Liver (tissue), 9 donors: ENCODE results near the gene KCNK16. TPM values are rescaled to one million over a fixed set of nuclear protein-coding genes. Genes with fewer than 3 reads are reported as not detected.

ENCODE experiments used
- DNase-seq: peaks from one replicate; pipeline ENCODE4 v3.0.0-alpha.2; 2017; ENCODE audit warnings: low spot score
- H3K27ac ChIP-seq, 2 donors: one replicate each; pipeline ENCODE4 v1.7.0; 2013; ENCODE audit warnings: inconsistent platforms in 2 of 2, low read length in 2 of 2, control low read depth in 1 of 2, low read depth in 1 of 2, mild to moderate bottlenecking in 1 of 2
- H3K27me3 ChIP-seq, 4 donors: one replicate each; pipeline versions ENCODE4 v1.6.1 to v1.7.0; 2013; ENCODE audit warnings: low read length in 3 of 4, inconsistent platforms in 1 of 4, mild to moderate bottlenecking in 1 of 4, moderate library complexity in 1 of 4; ENCODE audit not compliant: control insufficient read depth in 4 of 4, insufficient read depth in 4 of 4
- H3K36me3 ChIP-seq, 4 donors: one replicate each; pipeline versions ENCODE4 v1.6.1 to v1.7.0; 2013; ENCODE audit warnings: low read length in 3 of 4, mild to moderate bottlenecking in 3 of 4, low read depth in 1 of 4, moderate library complexity in 1 of 4; ENCODE audit not compliant: control insufficient read depth in 4 of 4, insufficient read depth in 3 of 4
- H3K4me1 ChIP-seq, 4 donors: one replicate each; pipeline versions ENCODE4 v1.6.1 to v1.7.0; 2013; ENCODE audit warnings: low read length in 3 of 4, mild to moderate bottlenecking in 3 of 4, moderate library complexity in 1 of 4; ENCODE audit not compliant: control insufficient read depth in 4 of 4, insufficient read depth in 4 of 4
- H3K4me3 ChIP-seq, 3 donors: one replicate each; pipeline versions ENCODE4 v1.6.1 to v1.7.0; 2013; ENCODE audit warnings: low read length in 3 of 3, control low read depth in 1 of 3, low read depth in 1 of 3, mild to moderate bottlenecking in 1 of 3
- H3K9ac ChIP-seq, 2 donors: one replicate each; pipeline ENCODE4 v1.7.0; 2013; ENCODE audit warnings: low read length in 2 of 2, mild to moderate bottlenecking in 2 of 2, moderate library complexity in 2 of 2, control low read depth in 1 of 2, low read depth in 1 of 2
- H3K9me3 ChIP-seq, 4 donors: one replicate each; pipeline versions ENCODE4 v1.6.1 to v1.7.0; 2013; ENCODE audit warnings: low read length in 3 of 4; ENCODE audit not compliant: control insufficient read depth in 4 of 4
- EGR1 ChIP-seq, 2 donors: IDR thresholded peaks; 2 replicates each; pipeline ENCODE4 v1.6.1; 2016 to 2018; ENCODE audit warnings: antibody characterized with exemption in 2 of 2, low read depth in 2 of 2
- FOXA1 ChIP-seq: IDR thresholded peaks from 2 replicates; pipeline ENCODE4 v1.6.1; 2016; ENCODE audit warnings: antibody characterized with exemption
- FOXA2 ChIP-seq: IDR thresholded peaks from 2 replicates; pipeline ENCODE4 v1.6.1; 2016; ENCODE audit warnings: antibody characterized with exemption
- HNF4A ChIP-seq, 2 donors: conservative IDR thresholded peaks; 2 replicates each; pipeline ENCODE4 v1.6.1; 2016; ENCODE audit warnings: antibody characterized with exemption in 2 of 2, mild to moderate bottlenecking in 2 of 2
- HNF4G ChIP-seq: IDR thresholded peaks from 2 replicates; pipeline ENCODE4 v1.6.1; 2016; ENCODE audit warnings: antibody characterized with exemption
- NR2F2 ChIP-seq: IDR thresholded peaks from 2 replicates; pipeline ENCODE4 v1.6.1; 2016; ENCODE audit warnings: antibody characterized with exemption
- RAD21 ChIP-seq, 2 donors: IDR thresholded peaks; 2 replicates each; pipeline ENCODE4 v1.6.1; 2016; ENCODE audit warnings: antibody characterized with exemption in 2 of 2, mild to moderate bottlenecking in 2 of 2
- RXRA ChIP-seq, 2 donors: IDR thresholded peaks; 2 replicates each; pipeline ENCODE4 v1.6.1; 2017 to 2018; ENCODE audit warnings: antibody characterized with exemption in 2 of 2, mild to moderate bottlenecking in 1 of 2
- SP1 ChIP-seq: IDR thresholded peaks from 2 replicates; pipeline ENCODE4 v1.6.1; 2018; ENCODE audit warnings: antibody characterized with exemption, mild to moderate bottlenecking
- TAF1 ChIP-seq: conservative IDR thresholded peaks from 2 replicates; pipeline ENCODE4 v1.6.1; 2016; ENCODE audit warnings: antibody characterized with exemption, mild to moderate bottlenecking
- YY1 ChIP-seq: IDR thresholded peaks from 2 replicates; pipeline ENCODE4 v1.6.1; 2016; ENCODE audit warnings: antibody characterized with exemption, mild to moderate bottlenecking
- WGBS: extraction: QIAGEN DNeasy Blood & Tissue Kit; methylation state at CpG from one replicate; pipeline ENCODE4 v1.1.7; 2013; 5-methylcytosine and 5-hydroxymethylcytosine counted together
- polyA plus RNA-seq, 2 donors: library from polyadenylated mRNA; stranded (reverse) in 1 of 2; unstranded in 1 of 2; fragments of 200-250 nt in 1 of 2; fragments of >200 nt in 1 of 2; fragmentation: Nextera tagmentation in 1 of 2; extraction: Ambion mirVana in 1 of 2; gene quantifications; one replicate each; pipeline versions ENCODE4 v1.2.1 to v1.2.3, GENCODE V29; 2013 to 2015
- total RNA-seq, 2 donors: library from RNA; depleted of rRNA; stranded (reverse); fragments of >200 nt; gene quantifications; one replicate each; pipeline ENCODE4 v1.2.3, GENCODE V29; 2014
- TF ChIP-seq, protein P1 (sequence below): IDR thresholded peaks from 2 replicates; pipeline ENCODE4 v1.6.1; 2016; ENCODE audit warnings: antibody characterized with exemption, mild to moderate bottlenecking
- TF ChIP-seq, protein P2 (sequence below): IDR thresholded peaks from 2 replicates; pipeline ENCODE4 v1.6.1; 2016; ENCODE audit warnings: antibody characterized with exemption
- TF ChIP-seq, protein P3 (sequence below): IDR thresholded peaks from 2 replicates; pipeline ENCODE4 v1.6.1; 2016; ENCODE audit warnings: antibody characterized with exemption
- TF ChIP-seq, protein P4 (sequence below): IDR thresholded peaks from 2 replicates; pipeline ENCODE4 v1.6.1; 2016; ENCODE audit warnings: antibody characterized with exemption
- donor health status: healthy.
- donor health status: healthy.
- donor health status: healthy.
- donor health status: healthy.
- donor health status: healthy.

Gene KCNK16
- total and polyA plus RNA-seq, 4 donors = not detected

DNA sequence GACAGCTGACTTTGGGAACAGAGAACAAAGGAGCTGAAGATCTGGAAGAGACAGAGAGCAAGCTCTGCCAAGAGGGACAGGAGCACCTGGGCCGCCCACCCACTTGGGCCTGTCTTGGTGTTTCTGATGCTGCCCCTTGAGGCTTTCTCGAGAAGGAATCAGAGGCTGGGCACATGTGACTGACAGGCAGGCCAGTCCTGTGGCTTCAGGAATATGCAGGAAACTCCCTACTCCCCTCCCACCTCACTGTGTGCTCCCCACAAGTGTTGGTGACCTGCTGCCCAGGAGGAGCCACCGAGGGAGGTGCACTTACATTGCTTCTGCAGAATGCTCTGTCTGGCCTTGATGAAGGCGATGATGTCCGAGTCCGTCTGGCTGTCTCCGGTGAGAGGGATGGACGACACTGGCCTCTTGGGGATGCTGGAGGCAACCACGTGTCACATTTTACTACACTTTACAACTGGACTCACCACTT, 20.9 kb upstream of the KCNK16 start (continued):
- TF ChIP-seq, protein P1, sequence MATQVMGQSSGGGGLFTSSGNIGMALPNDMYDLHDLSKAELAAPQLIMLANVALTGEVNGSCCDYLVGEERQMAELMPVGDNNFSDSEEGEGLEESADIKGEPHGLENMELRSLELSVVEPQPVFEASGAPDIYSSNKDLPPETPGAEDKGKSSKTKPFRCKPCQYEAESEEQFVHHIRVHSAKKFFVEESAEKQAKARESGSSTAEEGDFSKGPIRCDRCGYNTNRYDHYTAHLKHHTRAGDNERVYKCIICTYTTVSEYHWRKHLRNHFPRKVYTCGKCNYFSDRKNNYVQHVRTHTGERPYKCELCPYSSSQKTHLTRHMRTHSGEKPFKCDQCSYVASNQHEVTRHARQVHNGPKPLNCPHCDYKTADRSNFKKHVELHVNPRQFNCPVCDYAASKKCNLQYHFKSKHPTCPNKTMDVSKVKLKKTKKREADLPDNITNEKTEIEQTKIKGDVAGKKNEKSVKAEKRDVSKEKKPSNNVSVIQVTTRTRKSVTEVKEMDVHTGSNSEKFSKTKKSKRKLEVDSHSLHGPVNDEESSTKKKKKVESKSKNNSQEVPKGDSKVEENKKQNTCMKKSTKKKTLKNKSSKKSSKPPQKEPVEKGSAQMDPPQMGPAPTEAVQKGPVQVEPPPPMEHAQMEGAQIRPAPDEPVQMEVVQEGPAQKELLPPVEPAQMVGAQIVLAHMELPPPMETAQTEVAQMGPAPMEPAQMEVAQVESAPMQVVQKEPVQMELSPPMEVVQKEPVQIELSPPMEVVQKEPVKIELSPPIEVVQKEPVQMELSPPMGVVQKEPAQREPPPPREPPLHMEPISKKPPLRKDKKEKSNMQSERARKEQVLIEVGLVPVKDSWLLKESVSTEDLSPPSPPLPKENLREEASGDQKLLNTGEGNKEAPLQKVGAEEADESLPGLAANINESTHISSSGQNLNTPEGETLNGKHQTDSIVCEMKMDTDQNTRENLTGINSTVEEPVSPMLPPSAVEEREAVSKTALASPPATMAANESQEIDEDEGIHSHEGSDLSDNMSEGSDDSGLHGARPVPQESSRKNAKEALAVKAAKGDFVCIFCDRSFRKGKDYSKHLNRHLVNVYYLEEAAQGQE = no peak
- TF ChIP-seq SP1 (no peak), YY1 (no peak)

DNA sequence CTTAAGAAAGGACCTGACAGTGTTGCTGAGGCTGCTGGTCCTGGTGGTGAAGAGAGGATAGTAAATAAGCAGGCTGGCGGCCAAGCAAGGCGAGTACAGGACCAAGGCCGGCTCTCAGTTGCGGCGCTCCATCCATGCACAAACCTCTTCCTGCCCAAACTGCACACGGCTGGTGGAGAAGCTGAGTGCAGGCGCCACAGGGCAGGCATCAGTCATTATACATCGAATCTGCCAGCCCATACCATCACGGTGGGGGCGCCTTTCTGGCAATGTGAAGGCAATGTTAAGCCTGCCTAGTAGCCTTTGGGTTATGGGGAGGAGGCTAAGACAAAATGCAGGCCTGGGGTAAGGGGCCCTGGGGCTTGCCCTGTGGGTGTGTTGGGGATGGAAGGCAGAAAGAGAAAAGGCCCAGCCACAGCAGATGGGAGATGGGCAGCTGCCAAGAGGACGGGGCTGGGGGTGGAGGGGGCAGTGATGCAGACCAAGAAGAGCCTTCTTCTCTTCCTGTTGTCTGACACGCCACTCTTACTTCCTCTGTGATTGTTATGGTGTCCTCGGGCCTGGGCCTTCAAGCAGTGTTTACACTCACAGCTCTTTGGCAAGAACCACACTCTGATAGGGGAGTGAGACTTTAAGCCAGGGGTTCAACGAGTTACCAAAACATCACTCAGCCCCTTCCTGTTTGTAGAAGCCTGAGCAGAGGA, 20.3 kb upstream of the KCNK16 start:
- TF ChIP-seq TAF1 = no peak
- no peak for TF ChIP-seq RXRA (IDR thresholded peaks at IDR 0.05)
- no peak for TF ChIP-seq FOXA2
- no peak for TF ChIP-seq HNF4A (conservative IDR thresholded peaks at IDR 0.05)
- TF ChIP-seq, protein P2, sequence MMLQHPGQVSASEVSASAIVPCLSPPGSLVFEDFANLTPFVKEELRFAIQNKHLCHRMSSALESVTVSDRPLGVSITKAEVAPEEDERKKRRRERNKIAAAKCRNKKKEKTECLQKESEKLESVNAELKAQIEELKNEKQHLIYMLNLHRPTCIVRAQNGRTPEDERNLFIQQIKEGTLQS = no peak
- TF ChIP-seq, protein P3, sequence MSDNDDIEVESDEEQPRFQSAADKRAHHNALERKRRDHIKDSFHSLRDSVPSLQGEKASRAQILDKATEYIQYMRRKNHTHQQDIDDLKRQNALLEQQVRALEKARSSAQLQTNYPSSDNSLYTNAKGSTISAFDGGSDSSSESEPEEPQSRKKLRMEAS = no peak
- no peak for TF ChIP-seq FOXA1
- no peak for TF ChIP-seq EGR1 (IDR thresholded peaks at IDR 0.05; ENCODE audit: low read depth in 2 of 2)
- TF ChIP-seq YY1 = no peak
- no peak for TF ChIP-seq HNF4G
- TF ChIP-seq, protein P1 = no peak
- H3K27ac ChIP-seq = no peak overlapping the region
- no peak overlapping the region for H3K4me3 ChIP-seq
- 74% methylated on average over 14 of the region's 14 CpGs for WGBS
- no peak for DNase-seq
- no peaks in the 10 kb centered on the region for H3K27me3 ChIP-seq
- no peak overlapping the region for H3K9ac ChIP-seq
- H3K9me3 ChIP-seq = no peaks in the 10 kb centered on the region
- H3K4me1 ChIP-seq = no peaks in the 10 kb centered on the region
- H3K36me3 ChIP-seq = no peaks in the 10 kb centered on the region

DNA sequence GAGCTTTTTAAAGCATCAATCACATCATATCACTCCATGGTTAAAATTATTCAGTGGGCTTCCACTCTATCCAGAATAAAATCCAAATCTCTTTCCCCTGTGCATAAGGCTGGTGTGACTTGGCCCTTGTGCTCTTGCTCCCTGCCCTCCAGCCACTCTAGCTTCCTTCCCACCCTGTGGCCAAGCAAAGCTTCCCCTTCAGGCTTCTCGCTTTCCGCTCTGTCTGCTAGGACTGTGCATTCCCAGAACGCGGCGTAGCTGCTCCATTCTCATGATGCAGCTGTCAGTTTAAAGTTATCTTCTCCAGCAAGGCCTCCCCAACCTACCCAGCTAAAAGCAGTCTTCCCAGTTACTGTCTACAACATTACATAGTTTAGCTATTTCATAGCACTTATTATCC, 19.4 kb upstream of the KCNK16 start:
- TF ChIP-seq YY1 = no peak
- no peak for TF ChIP-seq RXRA (IDR thresholded peaks at IDR 0.05)
- TF ChIP-seq HNF4G = no peak
- TF ChIP-seq FOXA1 = no peak
- TF ChIP-seq EGR1 (IDR thresholded peaks at IDR 0.05; ENCODE audit: low read depth in 2 of 2) = no peak
- TF ChIP-seq, protein P1 = no peak
- no peak for TF ChIP-seq RAD21 (IDR thresholded peaks at IDR 0.05)
- TF ChIP-seq FOXA2 = no peak
- TF ChIP-seq, protein P4, sequence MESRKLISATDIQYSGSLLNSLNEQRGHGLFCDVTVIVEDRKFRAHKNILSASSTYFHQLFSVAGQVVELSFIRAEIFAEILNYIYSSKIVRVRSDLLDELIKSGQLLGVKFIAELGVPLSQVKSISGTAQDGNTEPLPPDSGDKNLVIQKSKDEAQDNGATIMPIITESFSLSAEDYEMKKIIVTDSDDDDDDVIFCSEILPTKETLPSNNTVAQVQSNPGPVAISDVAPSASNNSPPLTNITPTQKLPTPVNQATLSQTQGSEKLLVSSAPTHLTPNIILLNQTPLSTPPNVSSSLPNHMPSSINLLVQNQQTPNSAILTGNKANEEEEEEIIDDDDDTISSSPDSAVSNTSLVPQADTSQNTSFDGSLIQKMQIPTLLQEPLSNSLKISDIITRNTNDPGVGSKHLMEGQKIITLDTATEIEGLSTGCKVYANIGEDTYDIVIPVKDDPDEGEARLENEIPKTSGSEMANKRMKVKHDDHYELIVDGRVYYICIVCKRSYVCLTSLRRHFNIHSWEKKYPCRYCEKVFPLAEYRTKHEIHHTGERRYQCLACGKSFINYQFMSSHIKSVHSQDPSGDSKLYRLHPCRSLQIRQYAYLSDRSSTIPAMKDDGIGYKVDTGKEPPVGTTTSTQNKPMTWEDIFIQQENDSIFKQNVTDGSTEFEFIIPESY = no peak
- no peak for TF ChIP-seq NR2F2
- no peaks in the 10 kb centered on the region for H3K4me1 ChIP-seq
- H3K9me3 ChIP-seq = no peaks in the 10 kb centered on the region
- no peak overlapping the region for H3K9ac ChIP-seq
- no peak overlapping the region for H3K27ac ChIP-seq
- DNase-seq = no peak
- no peaks in the 10 kb centered on the region for H3K27me3 ChIP-seq
- H3K4me3 ChIP-seq = no peak overlapping the region
- no peaks in the 10 kb centered on the region for H3K36me3 ChIP-seq
- 79% methylated on average over 5 of the region's 5 CpGs for WGBS
